Activated T-cell treated with anti-CD3 and anti-CD28 coated beads, Interleukin-2, amount 50 U/mL, for 72 hours (primary cell): ENCODE measurements around the gene DOCK2. TPM values are rescaled to one million over a fixed set of nuclear protein-coding genes. Genes with fewer than 3 reads are reported as not detected.

Source experiments
- ATAC-seq, 2 donors: fragments of 150-1000 bp; cut with Tn5 transposase; replicated peaks in 1 of 2; 2 replicates each; pipeline ENCODE4 v1.10.0; 2021; ENCODE audit warnings: moderate library complexity in 2 of 2, mild to moderate bottlenecking in 1 of 2
- DNase-seq, 2 donors: peaks; one replicate each; pipeline ENCODE4 v3.0.0; 2021 to 2022; ENCODE audit warnings: mixed read lengths in 1 of 2
- H3K27ac Mint-ChIP-seq: one replicate; pipeline ENCODE4 v1.8.0; 2022; ENCODE audit warnings: mild to moderate bottlenecking, moderate library complexity, mixed read lengths
- H3K27me3 Mint-ChIP-seq: one replicate; pipeline ENCODE4 v1.8.0; 2022; ENCODE audit warnings: low read depth, mixed read lengths
- H3K36me3 Mint-ChIP-seq, 2 donors: one replicate each; pipeline ENCODE4 v1.8.0; 2022; ENCODE audit warnings: mixed read lengths in 2 of 2, mild to moderate bottlenecking in 1 of 2; ENCODE audit not compliant: insufficient read depth in 2 of 2
- H3K4me1 Mint-ChIP-seq: one replicate; pipeline ENCODE4 v1.8.0; 2022; ENCODE audit warnings: low read depth, mixed read lengths
- H3K4me3 Mint-ChIP-seq, 2 donors: one replicate each; pipeline ENCODE4 v1.8.0; 2022; ENCODE audit warnings: mild to moderate bottlenecking in 2 of 2, mixed read lengths in 2 of 2, moderate library complexity in 2 of 2
- H3K9me3 Mint-ChIP-seq, 2 donors: one replicate each; pipeline ENCODE4 v1.8.0; 2022; ENCODE audit warnings: mixed read lengths in 2 of 2
- total RNA-seq, 2 donors: library from RNA; stranded (reverse); gene quantifications; one replicate each; pipeline ENCODE4 v1.2.3, GENCODE V29; 2022

Gene DOCK2
- total RNA-seq, 2 donors from 2014 or later, result 242 to 245 TPM

GRCh38 chr5:170126626-170127025 lies 489.6 kb downstream of the DOCK2 start:
- H3K27ac Mint-ChIP-seq, result no peak overlapping the region
- ATAC-seq (no peak), DNase-seq (no peak)
- H3K27me3 Mint-ChIP-seq, result peaks cover 47% of the 10 kb centered on the region
- no peaks in the 10 kb centered on the region for H3K4me1 Mint-ChIP-seq
- H3K36me3 Mint-ChIP-seq, result peaks cover 3 to 7% of the 10 kb centered on the region in 2 donors
- peaks cover 1 to 8% of the 10 kb centered on the region in 2 donors for H3K9me3 Mint-ChIP-seq
- H3K4me3 Mint-ChIP-seq, result no peak overlapping the region

DNA sequence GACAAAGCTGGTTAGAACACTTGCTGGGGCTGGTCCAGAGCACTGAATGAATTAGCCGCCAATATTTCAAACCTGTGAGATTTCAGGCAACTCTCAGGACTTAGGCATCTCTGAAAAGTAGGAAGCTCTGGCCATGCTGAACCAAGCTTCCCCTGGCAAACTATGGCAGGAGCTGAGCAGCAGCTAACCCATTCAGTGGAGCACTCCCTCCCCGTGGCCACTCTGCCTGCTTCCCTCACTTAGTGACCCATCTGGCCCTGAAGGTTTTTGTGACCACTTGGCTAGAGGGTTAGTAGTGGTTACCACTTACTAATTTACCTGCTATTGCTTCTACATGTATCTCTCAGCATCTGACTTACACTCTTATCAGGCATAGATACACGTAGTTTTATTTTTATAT lies 494.2 kb downstream of the DOCK2 start:
- Mint-ChIP-seq H3K9me3 (peaks cover 1 to 2% of the 10 kb centered on the region in 2 donors), H3K27me3 (peaks cover 57% of the 10 kb centered on the region), H3K4me1 (no peaks in the 10 kb centered on the region), H3K27ac (no peak overlapping the region), H3K4me3 (no peak overlapping the region), H3K36me3 (peaks cover 2 to 3% of the 10 kb centered on the region in 2 donors)
- DNase-seq, result no peak
- no peak for ATAC-seq

DNA sequence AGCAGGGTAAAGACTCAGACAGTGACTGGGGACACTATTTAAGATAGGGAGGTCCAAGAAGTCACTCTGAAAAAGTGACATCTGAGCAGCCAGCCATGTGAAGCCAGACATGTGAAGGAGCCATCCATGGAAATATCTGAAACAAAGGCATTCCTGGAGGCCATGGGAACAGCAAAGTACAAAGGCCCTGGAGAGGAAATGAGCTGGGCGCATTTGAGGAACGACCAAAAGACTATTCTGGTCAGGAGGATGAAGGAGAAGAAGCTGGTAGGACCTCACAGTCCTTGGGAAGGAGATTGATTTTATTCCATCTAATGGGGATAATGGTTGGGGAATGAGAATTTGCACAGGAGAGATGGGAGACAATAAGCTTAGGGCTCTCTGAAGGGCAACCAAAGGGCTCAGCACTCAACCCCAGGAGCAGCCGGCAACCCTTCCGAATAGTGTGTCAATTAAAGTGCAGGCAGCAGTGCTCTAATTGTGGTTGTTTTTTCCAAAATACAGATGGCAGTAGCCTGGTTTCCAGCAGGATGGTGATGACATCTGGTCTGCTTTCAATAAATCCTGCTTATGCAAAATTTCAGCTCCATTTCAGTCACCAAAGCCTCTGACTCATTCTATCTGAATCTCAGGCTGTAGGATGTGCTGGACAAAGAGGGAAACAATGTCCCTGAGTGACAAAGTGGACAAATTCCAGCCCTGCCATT lies 495.3 kb downstream of the DOCK2 start:
- H3K36me3 Mint-ChIP-seq, result no peaks in the 10 kb centered on the region
- H3K9me3 Mint-ChIP-seq, result peaks cover 0 to 1% of the 10 kb centered on the region in 2 donors
- H3K4me3 Mint-ChIP-seq, result no peak overlapping the region
- peaks cover 45% of the 10 kb centered on the region for H3K27me3 Mint-ChIP-seq
- no peak overlapping the region for H3K27ac Mint-ChIP-seq
- ATAC-seq (no peak), DNase-seq (no peak)
- H3K4me1 Mint-ChIP-seq, result no peaks in the 10 kb centered on the region

Other genes with a start within 250 kb of the DOCK2 start
- 10 to 100 TPM; 28.7 to 50.6 TPM for gene SPDL1, start 53.5 kb upstream of the DOCK2 start, total RNA-seq